HG02840 (cell line): ENCODE measurements around the gene SLC22A5.
"Not testable (repeated sequence)": the region's sequence is repeated elsewhere in the genome, so short reads cannot be mapped to it uniquely, and the experiment has no call there.

Experiments used
- ATAC-seq: cut with Tn5 transposase; IDR thresholded peaks from one replicate; pipeline ENCODE4 v1.9.1; 2021; ENCODE audit warnings: mild to moderate bottlenecking, moderate library complexity, moderate number of reproducible peaks; ENCODE audit not compliant: unreplicated experiment, low FRiP score

SLC22A5 gene

GRCh38 chr5:132410451-132411303 lies 41.2 kb downstream of the SLC22A5 start:
- peak; percentile 71 for ATAC-seq

GRCh38 chr5:132411304-132412013 lies 41.9 kb downstream of the SLC22A5 start:
- peak; percentile 10 for ATAC-seq

GRCh38 chr5:132413567-132413966 lies 44.1 kb downstream of the SLC22A5 start:
- no peak for ATAC-seq

GRCh38 chr5:132414634-132415378 lies 45.3 kb downstream of the SLC22A5 start:
- ATAC-seq = no peak

- not testable (repeated sequence) for ATAC-seq
Measured at GRCh38 chr5:132415516-132415915, 46.0 kb downstream of the SLC22A5 start.

- no peak for ATAC-seq
Measured at GRCh38 chr5:132416306-132417009, 46.9 kb downstream of the SLC22A5 start.

- no peak for ATAC-seq
Measured at GRCh38 chr5:132417010-132417439, 47.5 kb downstream of the SLC22A5 start.

GRCh38 chr5:132417461-132417860 lies 48.0 kb downstream of the SLC22A5 start:
- ATAC-seq = no peak

- no peak for ATAC-seq
Measured at GRCh38 chr5:132417889-132418485, 48.5 kb downstream of the SLC22A5 start.

GRCh38 chr5:132418881-132419280 lies 49.4 kb downstream of the SLC22A5 start:
- no peak for ATAC-seq

- no peak for ATAC-seq
Measured at GRCh38 chr5:132419502-132420468, 50.3 kb downstream of the SLC22A5 start.

- peak; percentile 54 for ATAC-seq
Measured at GRCh38 chr5:132420706-132421272, 51.3 kb downstream of the SLC22A5 start.

GRCh38 chr5:132421462-132421861 lies 52.0 kb downstream of the SLC22A5 start:
- no peak for ATAC-seq

GRCh38 chr5:132422720-132423437 lies 53.4 kb downstream of the SLC22A5 start:
- no peak for ATAC-seq

GRCh38 chr5:132423438-132423898 lies 54.0 kb downstream of the SLC22A5 start:
- no peak for ATAC-seq

GRCh38 chr5:132424167-132424880 lies 54.8 kb downstream of the SLC22A5 start:
- ATAC-seq = no peak
